Right cardiac atrium (tissue), 5 donors: ENCODE results near the gene PCIF1. TPM values are rescaled to one million over a fixed set of nuclear protein-coding genes. Genes with fewer than 3 reads are reported as not detected.
A peak's percentile ranks its signal among the peaks of the same experiment; 100 is the strongest.

Experiments used
- ATAC-seq, 2 donors: fragments of 200-7000 bp; cut with Tn5 transposase; one replicate each; pipeline versions ENCODE4 v1.8.0 to v1.9.1; 2020; ENCODE audit warnings: moderate library complexity in 2 of 2, mild to moderate bottlenecking in 1 of 2
- DNase-seq, 3 donors: peaks; one replicate each; pipeline ENCODE4 v3.0.0-alpha.2; 2020
- H3K27ac ChIP-seq: one replicate; pipeline ENCODE4 v1.5.1; 2013; ENCODE audit warnings: mild to moderate bottlenecking, low read length, control low read depth, moderate library complexity
- H3K27me3 ChIP-seq: one replicate; pipeline ENCODE4 v1.6.1; 2013; ENCODE audit not compliant: control insufficient read depth, insufficient read depth
- H3K4me1 ChIP-seq: one replicate; pipeline ENCODE4 v1.6.1; 2013; ENCODE audit warnings: low read length; ENCODE audit not compliant: control insufficient read depth, insufficient read depth
- H3K4me3 ChIP-seq: one replicate; pipeline ENCODE4 v1.5.1; 2013; ENCODE audit warnings: low read length, control low read depth
- H3K9me3 ChIP-seq: one replicate; pipeline ENCODE4 v1.6.1; 2013; ENCODE audit warnings: low read length; ENCODE audit not compliant: control insufficient read depth
- WGBS: extraction: QIAGEN DNeasy Blood & Tissue Kit; methylation state at CpG from one replicate; pipeline ENCODE4 v1.1.7; 2013; 5-methylcytosine and 5-hydroxymethylcytosine counted together
- intact Hi-C, 4 donors: fragments of 100-400 bp; cut with DNase I; formaldehyde crosslinking; loops; one replicate each; pipeline versions ENCODE4 v1.11.0 to v1.14.0; 2022 to 2023
- polyA plus RNA-seq: library from polyadenylated mRNA; stranded (reverse); fragments of 200-250 nt; gene quantifications from one replicate; pipeline ENCODE4 v1.2.3, GENCODE V29; 2013
- total RNA-seq, 4 donors: library from RNA; stranded (reverse); fragmentation: NEBNext Ultra II Directional; extraction: Animal tissue kit (Norgen Biotek cat#: 25700); gene quantifications; one replicate each; pipeline ENCODE4 v1.2.1, GENCODE V29; 2021
- donor health status: healthy with polysubstance abuse.
- donor health status: DM: no; HTN: yes; CAD: no.
- donor health status: DM: no; HTN: no; CAD: no.
- donor health status: DM: no; HTN: yes; CAD: no; lungs with severe emphysema.
- donor health status: DM: yes; HTN: yes; CAD: no.

Gene PCIF1
- total and polyA plus RNA-seq, 5 donors: 22.2 to 31.8 (median 29.1) TPM

- H3K9me3 ChIP-seq: no peaks in the 10 kb centered on the region
- intact Hi-C loops: no loop called here
- ATAC-seq (peak; percentile 3 to 17), DNase-seq (peak in 2 of 3 donors; percentile 75 to 77)
- peak overlapping the region; percentile 99 for H3K27ac ChIP-seq
- H3K4me3 ChIP-seq: peak overlapping the region; percentile 85
- WGBS: 11% methylated on average over 34 of the region's 34 CpGs
- no peaks in the 10 kb centered on the region for H3K4me1 ChIP-seq
- H3K27me3 ChIP-seq: no peaks in the 10 kb centered on the region
These were observed 36.4 kb downstream of the PCIF1 start for GRCh38 chr20:45970646-45971424.

GRCh38 chr20:45971425-45971674 lies 36.9 kb downstream of the PCIF1 start:
- DNase-seq: no peak
- peak overlapping the region; percentile 85 for H3K4me3 ChIP-seq
- H3K9me3 ChIP-seq: no peaks in the 10 kb centered on the region
- H3K4me1 ChIP-seq: no peaks in the 10 kb centered on the region
- peak overlapping the region; percentile 99 for H3K27ac ChIP-seq
- intact Hi-C loops: no loop called here
- 4% methylated on average over 14 of the region's 14 CpGs for WGBS
- ATAC-seq: no peak
- H3K27me3 ChIP-seq: no peaks in the 10 kb centered on the region

DNA sequence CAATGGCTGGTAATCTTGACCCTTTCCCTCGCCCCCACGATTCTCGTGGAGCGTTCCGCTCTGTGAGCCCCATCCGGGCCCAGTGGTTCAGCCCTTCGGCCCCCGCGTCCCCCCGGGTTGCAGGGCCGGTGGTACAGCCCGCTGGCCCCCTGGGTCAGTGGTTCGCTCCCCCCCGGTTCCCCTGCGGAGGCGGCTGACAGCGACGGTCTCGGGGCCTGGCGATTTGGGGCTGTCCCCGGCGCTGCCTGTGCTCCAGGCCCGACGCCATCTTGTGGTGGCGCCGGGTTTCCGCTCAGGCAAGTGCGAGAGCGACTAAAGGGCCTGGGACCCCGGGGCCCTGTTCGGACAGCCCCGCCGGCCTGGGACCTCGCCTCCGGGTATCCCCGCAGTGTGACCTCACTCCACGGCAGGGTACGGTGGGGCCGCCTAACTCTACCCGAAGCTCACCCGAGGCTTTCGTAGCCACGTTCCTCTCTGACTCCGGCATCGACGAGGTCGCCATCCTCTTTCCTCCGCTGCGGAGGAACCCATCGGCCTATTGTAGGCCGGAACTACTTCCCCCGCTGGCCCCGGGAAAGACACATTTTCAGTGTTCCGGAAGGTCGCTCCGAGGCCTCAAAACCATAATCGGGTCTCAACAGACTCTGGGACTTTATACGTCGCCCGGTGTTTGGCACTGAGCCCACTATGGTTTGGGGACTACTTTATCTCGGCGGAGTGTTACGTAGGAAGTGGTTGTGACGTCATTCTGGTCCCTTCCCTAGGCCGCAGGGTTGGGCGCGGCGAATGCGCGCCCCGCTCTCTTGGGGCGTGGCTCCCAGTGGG lies 37.4 kb downstream of the PCIF1 start, which contains the start of gene ZNF335:
ZNF335 (minus strand) TSS at position 529 of the 825 bp plus-strand sequence. CDS start 793 bp downstream, outside the sequence.
- no peaks in the 10 kb centered on the region for H3K27me3 ChIP-seq
- peak; percentile 95 to 96 for ATAC-seq
- H3K9me3 ChIP-seq: no peaks in the 10 kb centered on the region
- H3K4me3 ChIP-seq: peak within 1 kb of the TSS; percentile 85
- H3K4me1 ChIP-seq: no peaks in the 10 kb centered on the region
- H3K27ac ChIP-seq: peak within 1 kb of the TSS; percentile 99
- under 1% methylated on average over 72 of the region's 72 CpGs for WGBS
- peak; percentile 96 to 99 (median 98) for DNase-seq
- intact Hi-C loops: no loop called here

GRCh38 chr20:45972500-45973183 lies 38.2 kb downstream of the PCIF1 start:
- ATAC-seq (no peak), DNase-seq (no peak)
- Histone ChIP-seq H3K27ac (peak overlapping the region; percentile 76), H3K27me3 (no peaks in the 10 kb centered on the region), H3K9me3 (no peaks in the 10 kb centered on the region), H3K4me1 (no peaks in the 10 kb centered on the region), H3K4me3 (peak overlapping the region; percentile 85)
- WGBS: 43% methylated on average over 29 of the region's 29 CpGs
- intact Hi-C loops: no loop called here

DNA sequence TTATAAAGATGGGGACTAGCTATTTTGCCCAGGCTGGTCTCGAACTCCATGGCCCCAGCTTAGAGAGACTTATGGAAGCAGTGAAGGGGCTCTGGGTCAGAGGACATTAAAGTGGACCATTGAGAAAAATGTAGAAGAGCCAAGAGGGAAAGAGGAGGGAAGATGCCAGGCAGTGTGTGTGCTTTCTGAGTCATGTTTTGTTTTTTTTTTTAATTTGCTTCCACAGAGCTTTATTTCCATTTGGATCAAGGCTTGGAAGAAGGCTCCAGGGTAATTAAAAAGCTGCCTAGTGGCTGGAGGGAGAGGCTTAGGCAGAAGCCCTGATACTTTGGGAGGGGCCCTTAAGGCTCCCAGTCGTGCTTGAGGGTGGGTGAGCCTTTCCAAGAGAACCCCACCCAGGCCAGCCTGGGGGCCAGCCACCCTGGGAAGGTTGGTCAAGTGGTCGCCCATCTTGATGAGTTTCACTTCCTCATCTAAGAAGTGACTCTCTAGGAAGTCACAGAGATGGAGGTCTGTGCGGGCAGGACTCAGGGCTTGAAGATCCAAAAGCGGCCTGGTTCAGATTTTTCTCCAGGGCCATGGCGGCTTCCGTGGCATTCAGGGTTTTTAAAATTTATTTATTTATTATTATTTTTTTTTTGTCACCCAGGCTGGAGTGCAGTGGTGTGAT lies 40.5 kb downstream of the PCIF1 start:
- ATAC-seq (no peak), DNase-seq (no peak)
- Histone ChIP-seq H3K27ac (no peak overlapping the region), H3K27me3 (no peaks in the 10 kb centered on the region), H3K9me3 (no peaks in the 10 kb centered on the region), H3K4me1 (no peaks in the 10 kb centered on the region), H3K4me3 (no peak overlapping the region)
- intact Hi-C loops: no loop called here
- 78% methylated on average over 7 of the region's 7 CpGs for WGBS

DNA sequence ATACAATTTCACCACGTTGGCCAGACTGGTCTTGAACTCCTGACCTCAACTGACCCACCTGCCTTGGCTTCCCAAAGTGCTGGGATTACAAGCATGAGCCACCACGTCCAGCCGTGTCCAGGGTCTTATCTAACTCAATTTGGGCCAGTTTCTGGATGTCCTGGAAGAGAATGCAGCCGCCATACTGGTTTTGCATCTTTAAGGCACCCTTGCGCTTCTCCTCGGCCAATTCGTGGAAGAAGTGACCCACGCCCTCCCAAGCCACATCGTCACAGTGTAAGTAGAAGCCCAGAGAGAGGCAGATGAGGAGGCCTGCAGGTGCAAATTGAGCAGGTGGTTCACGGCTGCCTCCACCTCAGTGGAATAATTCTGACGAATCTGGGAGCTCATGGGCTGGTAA lies 41.2 kb downstream of the PCIF1 start:
- H3K4me3 ChIP-seq: no peak overlapping the region
- H3K27ac ChIP-seq: no peak overlapping the region
- 84% methylated on average over 11 of the region's 11 CpGs for WGBS
- no peaks in the 10 kb centered on the region for H3K9me3 ChIP-seq
- ATAC-seq (no peak), DNase-seq (no peak)
- no peaks in the 10 kb centered on the region for H3K27me3 ChIP-seq
- intact Hi-C loops: no loop called here
- H3K4me1 ChIP-seq: no peaks in the 10 kb centered on the region

- Histone ChIP-seq H3K4me1 (no peaks in the 10 kb centered on the region), H3K9me3 (no peaks in the 10 kb centered on the region), H3K27me3 (no peaks in the 10 kb centered on the region), H3K27ac (no peak overlapping the region), H3K4me3 (no peak overlapping the region)
- intact Hi-C loops: no loop called here
- ATAC-seq (no peak), DNase-seq (no peak)
- WGBS: 68% methylated on average over 6 of the region's 6 CpGs
These were observed 41.6 kb downstream of the PCIF1 start for GRCh38 chr20:45976086-45976485.

DNA sequence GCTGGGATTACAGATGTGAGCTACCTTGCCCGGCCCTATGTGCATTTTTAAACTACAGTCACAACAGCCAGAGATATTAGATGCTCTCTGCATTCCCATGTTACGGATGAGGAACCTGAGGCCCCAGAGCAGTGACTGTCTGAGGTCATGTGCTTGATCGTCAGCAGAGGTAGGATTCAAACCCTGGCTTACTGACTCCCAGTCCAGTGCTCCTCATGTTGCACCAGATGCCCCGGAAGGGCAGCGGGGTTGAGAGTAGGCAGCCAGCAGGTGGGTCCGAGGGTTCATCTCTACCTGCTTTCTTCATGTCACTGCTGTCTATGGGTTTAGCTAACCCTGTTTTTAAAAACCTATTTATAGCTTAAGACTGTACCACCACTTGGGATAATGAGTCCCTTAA lies 46.8 kb downstream of the PCIF1 start:
- DNase-seq (peak in 1 of 3 donors; percentile 7), ATAC-seq (no peak)
- 90% methylated on average over 6 of the region's 6 CpGs for WGBS
- Histone ChIP-seq H3K4me1 (no peaks in the 10 kb centered on the region), H3K9me3 (no peaks in the 10 kb centered on the region), H3K4me3 (no peak overlapping the region), H3K27ac (no peak overlapping the region), H3K27me3 (no peaks in the 10 kb centered on the region)
- intact Hi-C loops: no loop called here

GRCh38 chr20:45983279-45983743 lies 48.8 kb downstream of the PCIF1 start:
- ATAC-seq: no peak
- intact Hi-C loops: no loop called here
- H3K9me3 ChIP-seq: no peaks in the 10 kb centered on the region
- no peak for DNase-seq
- 65% methylated on average over 7 of the region's 7 CpGs for WGBS
- no peaks in the 10 kb centered on the region for H3K4me1 ChIP-seq
- no peak overlapping the region for H3K27ac ChIP-seq
- no peaks in the 10 kb centered on the region for H3K27me3 ChIP-seq
- H3K4me3 ChIP-seq: no peak overlapping the region

DNA sequence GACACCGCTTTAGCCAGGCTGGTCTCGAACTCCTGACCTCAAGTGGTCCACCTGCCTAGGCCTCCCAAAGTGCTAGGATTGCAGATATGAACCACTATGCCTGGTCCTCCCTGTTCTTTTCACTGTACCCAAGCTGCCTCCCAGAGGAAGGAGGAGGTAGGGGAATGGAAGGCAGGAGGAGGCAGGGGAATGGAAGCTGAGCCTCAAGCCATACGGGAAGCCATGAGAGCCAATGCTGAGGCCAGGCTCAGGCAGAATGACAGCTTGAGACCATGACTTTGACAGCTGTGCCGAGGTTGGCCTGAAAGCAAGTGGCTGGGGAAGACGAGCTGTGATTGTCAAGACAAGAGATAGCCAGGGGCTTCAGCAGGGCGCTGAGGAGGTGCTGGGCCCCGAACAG lies 51.1 kb downstream of the PCIF1 start:
- Histone ChIP-seq H3K27me3 (no peaks in the 10 kb centered on the region), H3K4me3 (no peak overlapping the region), H3K27ac (no peak overlapping the region), H3K4me1 (no peaks in the 10 kb centered on the region), H3K9me3 (no peaks in the 10 kb centered on the region)
- ATAC-seq: no peak
- intact Hi-C loops: no loop called here
- 52% methylated on average over 7 of the region's 7 CpGs for WGBS
- no peak for DNase-seq
